K562 (cell line): ENCODE measurements around the gene ERLIN1. TPM values are rescaled to one million over a fixed set of nuclear protein-coding genes. Genes with fewer than 3 reads are reported as not detected.
"Not testable (repeated sequence)": the region's sequence is repeated elsewhere in the genome, so short reads cannot be mapped to it uniquely, and the experiment has no call there.

ENCODE experiments used
- ATAC-seq: fragments of 200-7000 bp; cut with Tn5 transposase; 3 replicates; pipeline ENCODE4 v1.9.1; 2020; ENCODE audit warnings: moderate library complexity
- BruUV-seq: library from RNA; stranded (reverse); fragments of 400-500 nt; replicated peaks from 2 replicates; lab custom pipeline; 2021; lab: Mats Ljungman, UMichigan
- CTCF ChIA-PET: fragments of 300-600 bp; formaldehyde crosslinking; extraction: SDS; loops from one replicate; lab custom pipeline; 2021; ENCODE audit warnings: low intra/inter-chr PET ratio; lab: Yijun Ruan, JAX
- POLR2A ChIA-PET: fragments of 300-600, 350-650 bp; sonication (Branson Sonifier 250); formaldehyde crosslinking; extraction: SDS; loops from one replicate; lab custom pipeline; 2021; ENCODE audit warnings: antibody characterized with exemption, inconsistent platforms; lab: Yijun Ruan, JAX
- DNase-seq, 4 experiments: peaks; one replicate each; pipeline versions ENCODE4 v3.0.0 to v3.0.0-alpha.2; 2011 to 2018; ENCODE audit warnings: low spot score in 3 of 4, mixed read lengths in 3 of 4; ENCODE audit errors: extremely low read depth in 1 of 4
- FAIRE-seq: peaks from 2 replicates; lab custom pipeline; 2011; peaks lifted over from hg19 to GRCh38; lab: Jason Lieb, UNC
- H2AFZ ChIP-seq: 2 replicates; pipeline ENCODE4 v1.6.0; 2011; ENCODE audit warnings: low read depth, low read length, control low read depth, inconsistent platforms
- H3K27ac ChIP-seq: fragments of 200-600 bp; 3 replicates; pipeline ENCODE4 v1.8.0; 2011; ENCODE audit warnings: low read depth, mild to moderate bottlenecking, control low read depth, inconsistent platforms, low read length, moderate library complexity, mixed read lengths; ENCODE audit errors: extremely low read depth
- H3K27me3 ChIP-seq, 2 experiments: fragments of 300-600 bp in 1 of 2; 2 replicates in 1 of 2; 3 replicates in 1 of 2; pipeline versions ENCODE4 v1.6.0 to v1.8.0; 2011; ENCODE audit warnings: inconsistent platforms in 2 of 2, low read length in 2 of 2, mild to moderate bottlenecking in 1 of 2, mixed read lengths in 1 of 2, moderate library complexity in 1 of 2; ENCODE audit not compliant: control insufficient read depth in 2 of 2, insufficient read depth in 2 of 2
- H3K36me3 ChIP-seq: fragments of 300-600 bp; 3 replicates; pipeline ENCODE4 v1.8.0; 2011; ENCODE audit warnings: mild to moderate bottlenecking, low read length, inconsistent platforms; ENCODE audit not compliant: control insufficient read depth, insufficient read depth
- H3K4me1 ChIP-seq, 2 experiments: fragments of 200-600 bp in 1 of 2; replicated peaks in 1 of 2; 2 replicates in 1 of 2; 3 replicates in 1 of 2; pipeline versions ENCODE4 v1.5.1 to v1.8.0; 2011; ENCODE audit warnings: inconsistent platforms in 2 of 2, low read length in 2 of 2, mild to moderate bottlenecking in 1 of 2, mixed read lengths in 1 of 2, moderate library complexity in 1 of 2; ENCODE audit not compliant: control insufficient read depth in 2 of 2, insufficient read depth in 2 of 2
- H3K4me2 ChIP-seq: 2 replicates; pipeline ENCODE4 v1.6.1; 2011; ENCODE audit warnings: low read length, control low read depth, inconsistent platforms, mixed read lengths; ENCODE audit not compliant: insufficient read depth
- H3K4me3 ChIP-seq: fragments of 200-600 bp; sonication (generic), shearing (Covaris generic); 2 replicates; pipeline ENCODE4 v1.5.1; 2016; ENCODE audit warnings: control low read depth, inconsistent platforms
- H3K79me2 ChIP-seq: fragments of 200-600 bp; 3 replicates; pipeline ENCODE4 v1.8.0; 2011; ENCODE audit warnings: low read length, inconsistent platforms; ENCODE audit not compliant: control insufficient read depth, insufficient read depth
- H3K9ac ChIP-seq, 2 experiments: 2 replicates each; pipeline versions ENCODE4 v1.6.0 to v1.6.1; 2011; ENCODE audit warnings: low read depth in 2 of 2, low read length in 2 of 2, control low read depth in 1 of 2, inconsistent platforms in 1 of 2, mild to moderate bottlenecking in 1 of 2, mixed read lengths in 1 of 2; ENCODE audit not compliant: insufficient read depth in 1 of 2
- H3K9me1 ChIP-seq: one replicate; pipeline ENCODE4 v1.6.0; 2011; ENCODE audit warnings: inconsistent platforms, mild to moderate bottlenecking, low read length, moderate library complexity; ENCODE audit not compliant: control insufficient read depth, insufficient read depth
- H3K9me3 ChIP-seq: replicated peaks from 2 replicates; pipeline ENCODE4 v1.5.1; 2011; ENCODE audit warnings: low read depth, low read length, inconsistent platforms; ENCODE audit not compliant: control insufficient read depth, insufficient read depth
- H4K20me1 ChIP-seq: replicated peaks from 2 replicates; pipeline ENCODE4 v1.6.1; 2011; ENCODE audit warnings: low read length, inconsistent platforms, mixed read lengths; ENCODE audit not compliant: control insufficient read depth, insufficient read depth
- EP400 ChIP-seq: fragments of 450-650 bp; IDR thresholded peaks from 2 replicates; pipeline ENCODE4 v1.6.1; 2017; ENCODE audit warnings: antibody characterized with exemption, mild to moderate bottlenecking, moderate library complexity
- SMARCA5 ChIP-seq: fragments of 450-650 bp; IDR thresholded peaks from 2 replicates; pipeline ENCODE4 v1.6.1; 2016
- SPI1 ChIP-seq: IDR thresholded peaks from 2 replicates; pipeline ENCODE4 v1.6.1; 2011; ENCODE audit warnings: low read depth, low read length, control low read depth, borderline replicate concordance
- ZBTB34 ChIP-seq: fragments of 250-450 bp; sonication (Bioruptor Pico); IDR thresholded peaks from 2 replicates; pipeline ENCODE4 v1.8.0; 2021; ENCODE audit warnings: mild to moderate bottlenecking, moderate library complexity
- ZNF77 ChIP-seq: fragments of 250-450 bp; sonication (Bioruptor Pico); IDR thresholded peaks from 2 replicates; pipeline ENCODE4 v1.5.0; 2020
- WGBS: fragments of 100-300 bp; shearing (Covaris generic); methylation state at CpG from one replicate; pipeline ENCODE4 v1.1.6; 2016; ENCODE audit warnings: low coverage, mixed read lengths; ENCODE audit not compliant: insufficient coverage; ENCODE audit errors: missing lambda C conversion rate; 5-methylcytosine and 5-hydroxymethylcytosine counted together
- in situ Hi-C: fragments of 300-500 bp; cut with MboI; formaldehyde crosslinking; loops from 4 replicates; pipeline ENCODE4 v1.15.0; 2018; ENCODE audit warnings: inconsistent platforms, mixed read lengths
- intact Hi-C: fragments of 100-400 bp; cut with micrococcal nuclease; formaldehyde crosslinking; loops from 2 replicates; pipeline ENCODE4 v1.14.2; 2022
- polyA plus RNA-seq, 8 experiments: library from polyadenylated mRNA; depleted of rRNA in 4 of 8; stranded (reverse) in 5 of 8; unstranded in 3 of 8; fragments of >200 nt; fragmentation: Nextera tagmentation in 2 of 8; fragmentation: Illumina TruSeq in 1 of 8; extraction: Ambion mirVana in 2 of 8; extraction: Trizol in 1 of 8; gene quantifications; 2 replicates each; pipeline versions ENCODE4 v1.2.1 to v1.2.3, GENCODE V29; 2011 to 2014; ENCODE audit warnings: inconsistent platforms in 1 of 8, missing spikeins in 1 of 8
- total RNA-seq, 7 experiments: library from RNA; depleted of rRNA in 6 of 7; stranded (reverse); fragments of >200 nt in 6 of 7; fragmentation: Illumina TruSeq in 2 of 7; extraction: Trizol in 2 of 7; gene quantifications; 2 replicates each; pipeline versions ENCODE4 v1.2.1 to v1.2.3, GENCODE V29; 2011 to 2021; ENCODE audit warnings: low replicate concordance in 1 of 7

The ERLIN1 gene
- total and polyA plus RNA-seq, 9 of the 15 experiments (the other 6 are each of a cell fraction or from before 2014, with no cell fraction given) = 9.8 to 26.8 (median 15.5) TPM

- in situ Hi-C loops (no loop called here), intact Hi-C loops (no loop called here)
- Histone ChIP-seq H3K79me2 (no peaks in the 10 kb centered on the region), H3K9me1 (no peaks in the 10 kb centered on the region), H3K9ac (peak overlapping the region in 1 of 2 experiments; percentile 72; a peak in 1 of 4 replicates), H3K4me1 (peaks cover 0 to 8% of the 10 kb centered on the region in 2 experiments; a peak in 2 of 5 replicates), H3K36me3 (no peaks in the 10 kb centered on the region), H3K4me2 (0 out of 2 replicates have a peak overlapping the region, but pooled peaks have one; percentile 18), H4K20me1 (no peaks in the 10 kb centered on the region), H3K4me3 (no peak overlapping the region), H3K27ac (no peak overlapping the region), H2AFZ (peak overlapping the region; percentile 76; the same call in 1 of the 2 replicates), H3K9me3 (no peaks in the 10 kb centered on the region), H3K27me3 (no peaks in the 10 kb centered on the region)
- CTCF ChIA-PET = no interaction called here
- POLR2A ChIA-PET = interaction anchor here (0.5 to 0.7 kb wide), 3 partner anchors 15 to 146 kb away, joined by 3 read pairs; no protein-coding TSS in a partner anchor
- 31% methylated on average over 7 of the region's 8 CpGs for WGBS
- BruUV-seq = no TSS peak
- no peak for FAIRE-seq
- no peak for DNase-seq
- peak; percentile 20; the same call in 1 of the 3 replicates for ATAC-seq
- no peak for TF ChIP-seq ZBTB34 (CRISPR knock-in tag)
- no peak for TF ChIP-seq ZNF77 (CRISPR knock-in tag)
- TF ChIP-seq SMARCA5 = no peak
- no peak for TF ChIP-seq EP400
- TF ChIP-seq, all 486 proteins: peak for 0
Measured at GRCh38 chr10:100128951-100129350, 56.9 kb downstream of the ERLIN1 start.

GRCh38 chr10:100125335-100125734 lies 60.5 kb downstream of the ERLIN1 start:
- H3K9ac ChIP-seq, H3K27me3 ChIP-seq, FAIRE-seq, H3K4me1 ChIP-seq, H3K9me1 ChIP-seq, BruUV-seq, ATAC-seq, H3K36me3 ChIP-seq, H4K20me1 ChIP-seq, POLR2A ChIA-PET, intact Hi-C loops, H3K27ac ChIP-seq, H3K79me2 ChIP-seq, in situ Hi-C loops, H3K4me3 ChIP-seq, H3K9me3 ChIP-seq, H3K4me2 ChIP-seq, CTCF ChIA-PET, DNase-seq, H2AFZ ChIP-seq: not testable (repeated sequence)
- TF ChIP-seq SPI1 = peak; percentile 64
- WGBS = 19% methylated on average over 2 of the region's 2 CpGs
